HG03432 (cell line): ENCODE results near the gene KIAA0753.

Source experiments
- ATAC-seq: cut with Tn5 transposase; IDR thresholded peaks from one replicate; pipeline ENCODE4 v1.9.1; 2021; ENCODE audit warnings: mild to moderate bottlenecking, moderate library complexity; ENCODE audit not compliant: unreplicated experiment

The KIAA0753 gene

GRCh38 chr17:6549384-6550036, 91.0 kb downstream of the KIAA0753 start:
- no peak for ATAC-seq

GRCh38 chr17:6548578-6549330, 91.8 kb downstream of the KIAA0753 start:
- peak; percentile 67 for ATAC-seq

- ATAC-seq = peak; percentile 19
These were observed 92.5 kb downstream of the KIAA0753 start for GRCh38 chr17:6548034-6548433.

- no peak for ATAC-seq
These were observed 93.2 kb downstream of the KIAA0753 start for GRCh38 chr17:6547336-6547735.

GRCh38 chr17:6546069-6546718, 94.3 kb downstream of the KIAA0753 start:
- ATAC-seq = no peak

- no peak for ATAC-seq
These were observed 95.2 kb downstream of the KIAA0753 start for GRCh38 chr17:6545291-6545690.

GRCh38 chr17:6544011-6544370, 96.5 kb downstream of the KIAA0753 start:
- no peak for ATAC-seq

- ATAC-seq = no peak
These were observed 97.2 kb downstream of the KIAA0753 start for GRCh38 chr17:6543079-6544010.

- ATAC-seq = no peak
These were observed 97.9 kb downstream of the KIAA0753 start for GRCh38 chr17:6542577-6542976.

GRCh38 chr17:6541886-6542285, 98.6 kb downstream of the KIAA0753 start:
- no peak for ATAC-seq

GRCh38 chr17:6539871-6540270, 100.6 kb downstream of the KIAA0753 start:
- ATAC-seq = no peak

GRCh38 chr17:6536566-6537065, 103.9 kb downstream of the KIAA0753 start:
- no peak for ATAC-seq

GRCh38 chr17:6536053-6536452, 104.5 kb downstream of the KIAA0753 start:
- no peak for ATAC-seq

- no peak for ATAC-seq
These were observed 105.5 kb downstream of the KIAA0753 start for GRCh38 chr17:6534846-6535514.

- ATAC-seq = no peak
These were observed 108.0 kb downstream of the KIAA0753 start for GRCh38 chr17:6532441-6532885.

- ATAC-seq = no peak
These were observed 108.9 kb downstream of the KIAA0753 start for GRCh38 chr17:6531575-6531974.

- no peak for ATAC-seq
These were observed 110.1 kb downstream of the KIAA0753 start for GRCh38 chr17:6530324-6530920.

- no peak for ATAC-seq
These were observed 112.0 kb downstream of the KIAA0753 start for GRCh38 chr17:6528557-6528956.
